Naive thymus-derived CD4-positive, alpha-beta T cell (primary cell): ENCODE results near the gene LRRC8D. TPM values are rescaled to one million over a fixed set of nuclear protein-coding genes. Genes with fewer than 3 reads are reported as not detected.

Experiments
- ATAC-seq: fragments of 150-1000 bp; cut with Tn5 transposase; 2 replicates; pipeline ENCODE4 v1.10.0; 2021; ENCODE audit warnings: mild to moderate bottlenecking, moderate library complexity
- CTCF ChIA-PET: fragments of 350-600 bp; sonication (Branson Sonifier 250); formaldehyde crosslinking; loops from one replicate; lab custom pipeline; 2021; ENCODE audit warnings: antibody characterized with exemption; lab: Charles Lee
- POLR2A ChIA-PET: fragments of 350-600 bp; sonication (Branson Sonifier 250); formaldehyde crosslinking; loops from one replicate; lab custom pipeline; 2021; ENCODE audit warnings: antibody characterized with exemption, inconsistent platforms; lab: Charles Lee
- DNase-seq, 9 donors: peaks; one replicate each; pipeline versions ENCODE4 v3.0.0 to v3.0.0-alpha.2; 2020 to 2022; ENCODE audit warnings: mixed read lengths in 1 of 9
- H3K27ac ChIP-seq: one replicate; pipeline ENCODE4 v1.7.0; 2013; ENCODE audit warnings: mild to moderate bottlenecking, low read depth, low read length, moderate library complexity
- H3K27me3 ChIP-seq, 2 donors: one replicate each; pipeline ENCODE4 v1.7.0; 2013; ENCODE audit warnings: low read length in 2 of 2, mild to moderate bottlenecking in 2 of 2, moderate library complexity in 2 of 2; ENCODE audit not compliant: control insufficient read depth in 2 of 2, insufficient read depth in 2 of 2
- H3K36me3 ChIP-seq, 3 experiments: 1 replicate in 2 of 3; 2 replicates in 1 of 3; pipeline ENCODE4 v1.7.0; 2013; ENCODE audit warnings: low read length in 3 of 3, mild to moderate bottlenecking in 3 of 3, moderate library complexity in 1 of 3; ENCODE audit not compliant: insufficient read depth in 3 of 3, control insufficient read depth in 2 of 3
- H3K4me1 ChIP-seq, 2 donors: one replicate each; pipeline ENCODE4 v1.7.0; 2013; ENCODE audit warnings: low read length in 2 of 2, mild to moderate bottlenecking in 2 of 2, moderate library complexity in 1 of 2; ENCODE audit not compliant: control insufficient read depth in 2 of 2, insufficient read depth in 2 of 2
- H3K4me3 ChIP-seq: 2 replicates; pipeline ENCODE4 v1.7.0; 2013; ENCODE audit warnings: mild to moderate bottlenecking, low read length
- H3K9me3 ChIP-seq, 3 experiments: 1 replicate in 2 of 3; 2 replicates in 1 of 3; pipeline ENCODE4 v1.7.0; 2013; ENCODE audit warnings: low read length in 3 of 3; ENCODE audit not compliant: control insufficient read depth in 2 of 3
- H3K27ac Mint-ChIP-seq, 9 donors: one replicate each; pipeline ENCODE4 v1.8.0; 2020 to 2022; ENCODE audit warnings: mixed read lengths in 9 of 9, mild to moderate bottlenecking in 8 of 9, moderate library complexity in 5 of 9, inconsistent platforms in 2 of 9
- H3K27me3 Mint-ChIP-seq, 5 donors: one replicate each; pipeline ENCODE4 v1.8.0; 2021 to 2022; ENCODE audit warnings: mixed read lengths in 5 of 5, mild to moderate bottlenecking in 1 of 5
- H3K36me3 Mint-ChIP-seq, 5 donors: one replicate each; pipeline ENCODE4 v1.8.0; 2020 to 2022; ENCODE audit warnings: mixed read lengths in 5 of 5, mild to moderate bottlenecking in 3 of 5, inconsistent platforms in 1 of 5
- H3K4me1 Mint-ChIP-seq, 7 donors: one replicate each; pipeline ENCODE4 v1.8.0; 2020 to 2022; ENCODE audit warnings: mixed read lengths in 7 of 7, mild to moderate bottlenecking in 3 of 7, inconsistent platforms in 1 of 7
- H3K4me3 Mint-ChIP-seq, 10 donors: one replicate each; pipeline ENCODE4 v1.8.0; 2020 to 2022; ENCODE audit warnings: mild to moderate bottlenecking in 10 of 10, mixed read lengths in 10 of 10, moderate library complexity in 6 of 10, inconsistent platforms in 2 of 10
- H3K9me3 Mint-ChIP-seq, 11 donors: one replicate each; pipeline ENCODE4 v1.8.0; 2020 to 2022; ENCODE audit warnings: mixed read lengths in 11 of 11, mild to moderate bottlenecking in 4 of 11, inconsistent platforms in 1 of 11, moderate library complexity in 1 of 11
- intact Hi-C, 2 donors: fragments of 100-400 bp; cut with micrococcal nuclease; formaldehyde crosslinking; loops; one replicate each; pipeline ENCODE4 v1.15.1; 2023
- polyA plus RNA-seq, 2 donors: library from polyadenylated mRNA; unstranded; fragments of 300-500 nt; fragmentation: Illumina TruSeq; gene quantifications; one replicate each; pipeline ENCODE4 v1.2.3, GENCODE V29; 2021
- total RNA-seq, 6 experiments: library from RNA in 5 of 6; stranded (reverse) in 5 of 6; gene quantifications; 1 replicate in 5 of 6; 2 replicates in 1 of 6; pipeline ENCODE4 v1.2.3 and lab custom pipeline; 2021 to 2026

The LRRC8D gene
- total and polyA plus RNA-seq, 7 experiments from 2014 or later, result 21.1 to 65.7 (median 38.9) TPM

- H3K9me3 Mint-ChIP-seq, result no peaks in the 10 kb centered on the region
- ChIA-PET POLR2A (interaction anchor here (4.3 kb wide), 1 partner anchor 20 kb away, joined by 47 read pairs; the partner anchor contains the start of gene LRRC8D), CTCF (no interaction called here)
- Histone ChIP-seq H3K9me3 (no peaks in the 10 kb centered on the region), H3K27me3 (no peaks in the 10 kb centered on the region), H3K27ac (no peak overlapping the region), H3K4me1 (peaks cover 14 to 19% of the 10 kb centered on the region in 2 donors), H3K4me3 (no peak overlapping the region), H3K36me3 (peaks cover 0 to 8% (median 0%) of the 10 kb centered on the region in 3 experiments)
- H3K4me1 Mint-ChIP-seq, result peaks cover 28 to 43% (median 35%) of the 10 kb centered on the region in 7 donors
- intact Hi-C loops, result loop anchor here (5.0 to 10.0 kb wide), 5 partner anchors 61 to 949 kb away; partner anchors contain the start of gene GTF2B (in 1 of the 2)
- peak overlapping the region in 2 of 10 donors; percentile 10 to 62 for H3K4me3 Mint-ChIP-seq
- DNase-seq (no peak), ATAC-seq (no peak)
- peaks cover 0 to 7% (median 0%) of the 10 kb centered on the region in 5 donors for H3K36me3 Mint-ChIP-seq
- H3K27ac Mint-ChIP-seq, result peak overlapping the region in 4 of 9 donors; percentile 28 to 73 (median 42)
- peaks cover 0 to 3% (median 0%) of the 10 kb centered on the region in 5 donors for H3K27me3 Mint-ChIP-seq
These were observed 20.7 kb downstream of the LRRC8D start for GRCh38 chr1:89841507-89841906.

- peaks cover 37 to 51% (median 46%) of the 10 kb centered on the region in 7 donors for H3K4me1 Mint-ChIP-seq
- peaks cover 0 to 11% (median 0%) of the 10 kb centered on the region in 5 donors for H3K36me3 Mint-ChIP-seq
These were observed 21.9 kb downstream of the LRRC8D start for GRCh38 chr1:89842567-89843272.

GRCh38 chr1:89843273-89844130 is 22.7 kb downstream of the LRRC8D start:
- no peaks in the 10 kb centered on the region for H3K27me3 ChIP-seq
- no peaks in the 10 kb centered on the region for H3K9me3 ChIP-seq
- H3K36me3 ChIP-seq, result peaks cover 0 to 8% (median 0%) of the 10 kb centered on the region in 3 experiments
- peak; percentile 93 for ATAC-seq
- CTCF ChIA-PET, result interaction anchor here (0.6 to 3.2 kb wide), 16 partner anchors 11 to 157 kb away, joined by 3 to 17 read pairs (median 3); partner anchors contain the start of gene LRRC8D
- H3K4me1 ChIP-seq, result peaks cover 20 to 30% of the 10 kb centered on the region in 2 donors
- Mint-ChIP-seq H3K27ac (peak overlapping the region; percentile 83 to 98 (median 94)), H3K36me3 (peaks cover 0 to 15% (median 4%) of the 10 kb centered on the region in 5 donors), H3K4me3 (peak overlapping the region; percentile 88 to 97 (median 96)), H3K4me1 (peaks cover 41 to 58% (median 53%) of the 10 kb centered on the region in 7 donors), H3K9me3 (no peaks in the 10 kb centered on the region), H3K27me3 (no peaks in the 10 kb centered on the region)
- peak overlapping the region; percentile 87 for H3K27ac ChIP-seq
- peak; percentile 68 to 82 (median 78) for DNase-seq
- intact Hi-C loops, result loop anchor here (1.0 to 10.0 kb wide), 17 partner anchors 12 to 951 kb away; partner anchors contain the start of genes LRRC8D (in 2 of the 2), ZNF326 (in 2 of the 2), GTF2B (in 1 of the 2) and LRRC8B (in 1 of the 2)
- H3K4me3 ChIP-seq, result peak overlapping the region; percentile 69
- POLR2A ChIA-PET, result interaction anchor here (0.5 to 4.3 kb wide), 23 partner anchors 9 to 735 kb away, joined by 3 to 47 read pairs (median 4); partner anchors contain the start of genes LRRC8C and LRRC8D

More at GRCh38 chr1:89842567-89843272, 21.9 kb downstream of the LRRC8D start:
- peak overlapping the region; percentile 87 for H3K27ac ChIP-seq
- peaks cover 0 to 8% (median 0%) of the 10 kb centered on the region in 3 experiments for H3K36me3 ChIP-seq
- H3K4me1 ChIP-seq, result peaks cover 20 to 30% of the 10 kb centered on the region in 2 donors
- intact Hi-C loops, result loop anchor here (1.0 to 10.0 kb wide), 16 partner anchors 13 to 950 kb away; partner anchors contain the start of genes LRRC8D (in 2 of the 2), ZNF326 (in 2 of the 2), GTF2B (in 1 of the 2) and LRRC8B (in 1 of the 2)
- no peaks in the 10 kb centered on the region for H3K9me3 ChIP-seq
- Mint-ChIP-seq H3K4me3 (peak overlapping the region; percentile 88 to 97 (median 96)), H3K27ac (peak overlapping the region; percentile 83 to 97 (median 94)), H3K9me3 (no peaks in the 10 kb centered on the region), H3K27me3 (no peaks in the 10 kb centered on the region)
- ChIA-PET POLR2A (interaction anchor here (0.6 to 4.3 kb wide), 20 partner anchors 9 to 1703 kb away, joined by 3 to 47 read pairs (median 4); partner anchors contain the start of genes LRRC8C and LRRC8D), CTCF (interaction anchor here (0.6 to 3.2 kb wide), 13 partner anchors 12 to 146 kb away, joined by 3 to 17 read pairs (median 4); partner anchors contain the start of gene LRRC8D)
- H3K4me3 ChIP-seq, result peak overlapping the region; percentile 69
- ATAC-seq (peak; percentile 39), DNase-seq (peak in 2 of 9 donors; percentile 9 to 24)
- H3K27me3 ChIP-seq, result no peaks in the 10 kb centered on the region

DNA sequence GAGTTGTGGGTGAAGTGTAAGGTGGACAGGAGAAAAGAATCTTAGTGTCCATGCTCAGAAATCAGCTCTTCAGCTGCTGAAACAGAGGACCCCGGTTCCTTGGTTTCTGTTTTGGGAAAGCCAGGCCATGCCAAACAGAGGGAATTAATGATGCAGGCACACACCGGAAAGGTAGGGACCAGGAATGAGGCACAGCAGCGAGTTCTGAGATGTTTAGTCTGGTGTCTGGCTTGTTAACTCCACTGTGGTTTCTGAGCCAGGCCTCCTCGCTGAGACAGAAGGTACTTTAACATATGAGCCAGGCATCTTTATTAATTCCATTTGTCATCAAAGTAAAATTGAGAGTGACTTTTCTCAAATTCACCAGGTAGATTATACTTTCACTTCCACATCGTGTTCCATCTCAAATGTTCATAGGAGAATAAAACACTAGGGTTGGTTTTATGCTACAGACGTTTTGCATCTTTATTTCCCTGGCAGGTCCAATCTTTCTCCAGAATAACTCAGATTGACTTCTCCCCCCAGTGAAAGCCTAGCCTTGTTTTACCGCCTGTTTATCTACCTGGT is 23.5 kb downstream of the LRRC8D start:
- Histone ChIP-seq H3K4me3 (peak overlapping the region; percentile 69), H3K9me3 (no peaks in the 10 kb centered on the region), H3K36me3 (peaks cover 0 to 8% (median 0%) of the 10 kb centered on the region in 3 experiments), H3K27me3 (no peaks in the 10 kb centered on the region), H3K27ac (peak overlapping the region; percentile 87), H3K4me1 (peaks cover 20 to 30% of the 10 kb centered on the region in 2 donors)
- Mint-ChIP-seq H3K4me1 (peaks cover 42 to 63% (median 60%) of the 10 kb centered on the region in 7 donors), H3K36me3 (peaks cover 0 to 17% (median 4%) of the 10 kb centered on the region in 5 donors), H3K4me3 (peak overlapping the region; percentile 88 to 97 (median 96)), H3K27ac (peak overlapping the region; percentile 83 to 98 (median 94)), H3K9me3 (no peaks in the 10 kb centered on the region), H3K27me3 (no peaks in the 10 kb centered on the region)
- intact Hi-C loops, result loop anchor here (2.0 to 10.0 kb wide), 6 partner anchors 18 to 952 kb away; partner anchors contain the start of gene GTF2B (in 1 of the 2)
- DNase-seq (peak in 4 of 9 donors; percentile 23 to 60 (median 32)), ATAC-seq (no peak)
- ChIA-PET POLR2A (interaction anchor here (0.5 to 4.3 kb wide), 15 partner anchors 8 to 736 kb away, joined by 3 to 47 read pairs (median 6); partner anchors contain the start of gene LRRC8D), CTCF (interaction anchor here (0.8 to 3.2 kb wide), 7 partner anchors 15 to 157 kb away, joined by 3 to 17 read pairs (median 3); no protein-coding TSS in a partner anchor)

DNA sequence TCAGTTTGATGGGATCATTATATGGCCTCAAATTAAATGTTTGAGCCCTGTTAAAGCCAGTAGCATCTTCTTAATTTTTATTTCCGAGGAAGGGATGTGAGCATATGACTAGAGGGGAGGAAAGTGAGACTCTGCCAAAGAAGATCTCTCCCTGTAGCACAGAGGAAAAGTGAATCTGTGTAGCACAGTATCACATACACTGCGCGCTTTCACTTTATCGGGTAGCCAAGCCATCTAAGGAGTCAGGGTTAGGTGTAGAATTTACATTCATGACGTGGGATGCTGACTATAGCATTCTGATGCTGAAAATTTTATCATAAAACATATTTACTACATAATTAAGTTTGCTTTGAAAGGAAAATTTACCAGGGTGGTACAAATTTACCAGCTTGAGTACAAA is 24.0 kb downstream of the LRRC8D start:
- intact Hi-C loops, result loop anchor here (1.0 to 10.0 kb wide), 7 partner anchors 18 to 953 kb away; partner anchors contain the start of gene GTF2B (in 1 of the 2)
- H3K27ac ChIP-seq, result peak overlapping the region; percentile 87
- no peaks in the 10 kb centered on the region for H3K27me3 Mint-ChIP-seq
- H3K27ac Mint-ChIP-seq, result peak overlapping the region; percentile 83 to 98 (median 94)
- H3K27me3 ChIP-seq, result no peaks in the 10 kb centered on the region
- ChIA-PET CTCF (interaction anchor here (1.4 to 3.2 kb wide), 2 partner anchors 9 to 142 kb away, joined by 3 to 17 read pairs; no protein-coding TSS in a partner anchor), POLR2A (interaction anchor here (1.2 to 3.6 kb wide), 4 partner anchors 10 to 236 kb away, joined by 3 to 11 read pairs (median 8); no protein-coding TSS in a partner anchor)
- H3K9me3 ChIP-seq, result no peaks in the 10 kb centered on the region
- DNase-seq (peak in 5 of 9 donors; percentile 24 to 49 (median 36)), ATAC-seq (peak; percentile 37)
- H3K4me3 ChIP-seq, result peak overlapping the region; percentile 69
- H3K4me3 Mint-ChIP-seq, result peak overlapping the region; percentile 88 to 97 (median 96)
- H3K4me1 Mint-ChIP-seq, result peaks cover 47 to 68% (median 65%) of the 10 kb centered on the region in 7 donors
- H3K36me3 Mint-ChIP-seq, result peaks cover 0 to 19% (median 8%) of the 10 kb centered on the region in 5 donors
- peaks cover 0 to 8% (median 0%) of the 10 kb centered on the region in 3 experiments for H3K36me3 ChIP-seq
- no peaks in the 10 kb centered on the region for H3K9me3 Mint-ChIP-seq
- H3K4me1 ChIP-seq, result peaks cover 20 to 30% of the 10 kb centered on the region in 2 donors
